GM12891 (cell line): ENCODE results near the gene EPHA1.

Experiments used
- PAX5 ChIP-seq: IDR thresholded peaks from 2 replicates; pipeline ENCODE4 v1.6.1; 2011; ENCODE audit warnings: low read length, moderate library complexity, mild to moderate bottlenecking; ENCODE audit not compliant: insufficient read depth, severe bottlenecking
- POLR2A ChIP-seq: IDR thresholded peaks from 2 replicates; pipeline ENCODE4 v1.6.1; 2011; ENCODE audit warnings: low read depth, low read length, control low read depth
- POLR2AphosphoS5 ChIP-seq: IDR thresholded peaks from 2 replicates; pipeline ENCODE4 v1.6.1; 2011; ENCODE audit warnings: low read depth, low read length, control low read depth
- POU2F2 ChIP-seq: IDR thresholded peaks from 2 replicates; pipeline ENCODE4 v1.6.1; 2011; ENCODE audit warnings: low read depth, mild to moderate bottlenecking, control low read depth, low read length, moderate library complexity
- SPI1 ChIP-seq: IDR thresholded peaks from 2 replicates; pipeline ENCODE4 v1.6.1; 2011; ENCODE audit warnings: low read depth, low read length, control low read depth
- TAF1 ChIP-seq: IDR thresholded peaks from 2 replicates; pipeline ENCODE4 v1.6.1; 2011; ENCODE audit warnings: low read depth, low read length, control low read depth

- no peak for TF ChIP-seq POLR2A
- no peak for TF ChIP-seq POLR2AphosphoS5
- TF ChIP-seq PAX5: no peak
- TF ChIP-seq SPI1: no peak
- TF ChIP-seq TAF1: no peak
- TF ChIP-seq POU2F2: no peak
These were observed 8.0 kb upstream of the EPHA1 start for GRCh38 chr7:143416565-143417149.
